HL-60/S4 treated with phorbol 12-myristate 13-acetate at 8.2 ng/mL for 4 days and 3 days (cell line): ENCODE data around the gene HEMK1.

ENCODE experiments used
- in situ Hi-C: fragments of 300-500 bp; cut with MboI; formaldehyde crosslinking; loops from 2 replicates; pipeline ENCODE4 v1.15.0; 2022; ENCODE audit warnings: low sequenced_read_pairs

Gene HEMK1, protein sequence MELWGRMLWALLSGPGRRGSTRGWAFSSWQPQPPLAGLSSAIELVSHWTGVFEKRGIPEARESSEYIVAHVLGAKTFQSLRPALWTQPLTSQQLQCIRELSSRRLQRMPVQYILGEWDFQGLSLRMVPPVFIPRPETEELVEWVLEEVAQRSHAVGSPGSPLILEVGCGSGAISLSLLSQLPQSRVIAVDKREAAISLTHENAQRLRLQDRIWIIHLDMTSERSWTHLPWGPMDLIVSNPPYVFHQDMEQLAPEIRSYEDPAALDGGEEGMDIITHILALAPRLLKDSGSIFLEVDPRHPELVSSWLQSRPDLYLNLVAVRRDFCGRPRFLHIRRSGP

DNA sequence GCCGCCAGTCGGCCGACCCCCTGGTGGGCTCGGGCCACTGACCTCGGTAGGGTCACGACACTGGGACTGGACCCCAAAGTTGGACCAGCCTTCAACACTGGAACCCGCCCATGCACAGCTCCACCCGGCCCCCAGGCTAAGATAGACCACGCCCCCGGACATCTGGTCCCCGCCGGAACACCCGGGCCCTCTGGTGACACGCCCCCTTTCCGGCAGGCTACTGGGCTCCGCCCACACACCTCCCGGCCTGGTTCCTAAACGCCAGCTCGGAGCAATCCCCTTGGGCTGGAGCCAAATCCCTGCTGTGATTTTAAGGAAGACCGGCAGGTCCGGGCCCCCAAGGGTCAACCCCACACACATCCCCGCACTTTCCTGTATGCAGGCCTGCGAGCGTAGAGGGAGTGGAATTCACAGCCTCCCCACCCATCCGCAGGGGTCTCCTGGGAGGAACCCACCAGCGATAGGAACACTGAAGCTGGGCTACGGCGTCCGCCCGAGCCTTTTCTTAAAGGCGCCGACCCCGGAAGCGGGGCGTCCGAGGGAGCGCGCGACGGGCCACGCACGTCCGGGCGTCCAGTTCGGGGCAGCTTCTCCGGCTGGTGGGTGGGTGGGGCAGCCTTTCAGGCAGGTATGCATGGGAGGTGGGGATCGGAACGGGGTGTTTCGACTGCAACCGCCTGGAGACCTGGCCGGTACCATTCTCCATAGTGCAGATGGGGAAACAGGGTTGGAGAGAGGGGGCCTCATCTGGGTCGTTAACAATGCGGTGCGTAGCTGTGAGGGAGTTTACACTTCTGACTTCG lies at the start of gene HEMK1:
HEMK1 (plus strand) TSS at position 576 of the 803 bp plus-strand sequence. CDS start 1,583 bp downstream, outside the sequence.
- in situ Hi-C loops: no loop called here

DNA sequence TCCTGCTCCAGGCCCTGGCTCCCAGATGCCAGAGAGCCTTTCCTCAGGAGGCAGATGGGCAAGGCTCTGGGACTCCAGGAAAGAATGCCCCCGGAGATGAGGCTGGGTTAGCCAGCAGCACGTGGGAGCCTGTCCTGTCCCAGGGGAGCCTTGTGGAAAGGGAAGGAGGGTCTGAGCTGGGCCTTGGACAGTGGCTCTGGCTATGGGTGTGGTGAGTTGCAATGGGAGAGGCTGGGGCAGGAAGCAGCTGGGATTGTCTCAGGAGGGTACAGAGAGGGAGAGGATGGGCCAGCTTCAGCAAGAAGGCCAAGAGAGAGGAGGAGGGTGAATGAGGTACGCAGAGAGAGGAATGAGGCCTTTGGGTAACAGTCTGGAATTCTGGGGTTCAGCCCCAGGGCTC lies 48.5 kb upstream of the HEMK1 start:
- in situ Hi-C loops: no loop called here

DNA sequence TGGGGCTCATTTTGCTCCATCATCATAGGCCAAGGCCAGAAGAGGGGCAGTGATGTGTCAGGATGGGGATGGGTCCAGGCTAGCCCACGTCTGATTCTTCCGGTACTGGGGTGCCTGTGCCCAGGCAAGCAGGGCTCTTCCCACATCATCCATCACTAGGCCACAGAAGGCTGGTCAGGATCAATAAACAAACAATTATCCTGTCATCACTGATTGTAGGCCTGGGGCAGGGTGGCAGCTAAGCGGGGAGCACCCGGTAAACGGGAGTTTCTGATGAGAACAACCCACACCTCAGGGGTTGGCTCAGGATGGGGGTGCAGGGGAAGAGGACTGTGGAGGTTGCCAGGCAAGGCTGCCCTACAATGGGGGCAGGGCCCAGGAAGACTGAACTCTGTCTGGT lies 47.8 kb upstream of the HEMK1 start:
- in situ Hi-C loops: no loop called here

- in situ Hi-C loops: no loop called here
Measured at GRCh38 chr3:50523279-50523811, 46.0 kb upstream of the HEMK1 start.

- in situ Hi-C loops: no loop called here
Measured at GRCh38 chr3:50524746-50525145, 44.6 kb upstream of the HEMK1 start.

DNA sequence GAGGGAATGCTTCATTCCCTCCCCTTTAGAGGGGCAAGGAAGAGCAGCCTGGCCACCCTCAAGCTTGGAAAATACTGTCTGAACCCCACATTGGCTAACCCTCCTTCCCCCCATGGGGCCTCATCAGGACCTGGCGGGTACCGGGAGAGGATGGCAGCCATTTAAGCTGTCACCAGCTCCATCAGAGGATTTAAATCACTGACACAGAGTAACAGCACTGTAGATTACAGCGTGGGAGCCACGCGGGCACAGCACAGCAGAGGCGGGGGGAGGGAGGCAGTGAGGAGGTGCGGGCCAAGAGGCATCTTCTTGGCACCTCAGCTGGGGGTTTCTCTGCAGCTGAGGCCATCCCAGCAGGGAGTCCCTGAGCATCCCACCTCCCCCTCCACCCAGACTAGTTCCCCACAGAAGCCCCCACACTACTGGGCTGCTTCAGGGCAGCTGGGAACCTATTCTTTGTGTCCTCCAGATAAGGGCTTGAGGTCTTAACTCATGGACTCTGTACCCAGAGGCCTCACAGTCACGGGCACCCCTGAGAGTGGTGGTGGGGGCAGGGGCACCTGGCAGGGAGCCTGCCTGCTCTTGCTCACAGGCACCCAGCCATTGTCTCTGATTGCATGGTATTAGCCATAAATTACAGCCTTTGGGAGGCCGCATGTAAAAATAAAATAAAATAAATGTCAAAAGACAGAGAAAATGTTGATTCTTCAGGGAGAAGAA lies 44.0 kb upstream of the HEMK1 start:
- in situ Hi-C loops: no loop called here

GRCh38 chr3:50525987-50526386 lies 43.3 kb upstream of the HEMK1 start:
- in situ Hi-C loops: no loop called here

DNA sequence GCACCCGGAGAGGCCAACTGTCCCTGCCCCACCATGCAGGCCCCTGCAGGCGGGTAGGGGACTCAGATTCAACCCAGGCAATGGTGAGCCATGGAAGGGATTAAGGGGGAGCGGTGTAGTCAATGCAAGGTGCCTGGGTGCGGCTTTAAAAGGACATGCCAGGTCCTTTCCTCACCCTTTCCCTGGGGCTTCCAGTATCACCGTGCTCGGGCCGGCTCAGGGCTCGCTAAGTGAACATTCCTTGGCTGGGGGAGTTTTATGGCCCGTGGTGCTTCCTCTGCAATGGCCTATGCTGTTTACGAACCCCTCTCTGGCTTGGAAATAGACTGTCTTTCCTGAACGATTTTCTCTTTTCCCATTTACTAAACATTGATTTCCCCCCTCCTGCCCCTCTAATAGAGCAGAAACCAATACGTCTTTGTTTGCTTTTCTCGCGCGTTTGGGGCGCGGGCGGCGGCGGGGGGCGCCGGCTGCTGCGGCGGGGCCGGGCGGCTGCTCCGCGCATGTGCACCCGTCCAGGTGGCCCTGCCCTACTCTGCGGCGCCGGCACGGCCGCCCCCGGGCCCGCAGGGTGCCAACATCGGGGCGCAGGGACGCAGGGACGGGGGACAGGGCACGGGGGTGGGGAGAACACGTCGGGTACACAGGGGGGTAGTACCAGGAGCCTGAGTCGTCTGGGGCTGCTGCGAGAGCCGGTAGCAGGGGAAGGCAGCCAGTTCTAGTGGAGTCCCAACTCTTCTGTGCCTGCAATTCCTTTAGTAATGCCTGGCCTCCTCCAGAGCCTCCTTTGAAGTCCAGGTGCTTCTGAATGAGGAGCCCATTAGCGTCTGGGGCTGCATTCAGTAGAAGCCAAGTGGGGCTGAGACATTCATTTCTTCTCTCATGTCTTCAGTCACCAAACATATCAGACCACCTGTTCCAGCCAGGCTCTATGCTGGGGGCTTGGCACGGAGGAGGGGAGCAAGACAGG lies 39.0 kb upstream of the HEMK1 start:
- in situ Hi-C loops: no loop called here

- in situ Hi-C loops: no loop called here
Measured at GRCh38 chr3:50531201-50531600, 38.1 kb upstream of the HEMK1 start.

GRCh38 chr3:50532062-50532705 lies 37.1 kb upstream of the HEMK1 start:
- in situ Hi-C loops: no loop called here

- in situ Hi-C loops: no loop called here
Measured at GRCh38 chr3:50533316-50533715, 36.0 kb upstream of the HEMK1 start.

GRCh38 chr3:50533807-50534461 lies 35.4 kb upstream of the HEMK1 start:
- in situ Hi-C loops: no loop called here

DNA sequence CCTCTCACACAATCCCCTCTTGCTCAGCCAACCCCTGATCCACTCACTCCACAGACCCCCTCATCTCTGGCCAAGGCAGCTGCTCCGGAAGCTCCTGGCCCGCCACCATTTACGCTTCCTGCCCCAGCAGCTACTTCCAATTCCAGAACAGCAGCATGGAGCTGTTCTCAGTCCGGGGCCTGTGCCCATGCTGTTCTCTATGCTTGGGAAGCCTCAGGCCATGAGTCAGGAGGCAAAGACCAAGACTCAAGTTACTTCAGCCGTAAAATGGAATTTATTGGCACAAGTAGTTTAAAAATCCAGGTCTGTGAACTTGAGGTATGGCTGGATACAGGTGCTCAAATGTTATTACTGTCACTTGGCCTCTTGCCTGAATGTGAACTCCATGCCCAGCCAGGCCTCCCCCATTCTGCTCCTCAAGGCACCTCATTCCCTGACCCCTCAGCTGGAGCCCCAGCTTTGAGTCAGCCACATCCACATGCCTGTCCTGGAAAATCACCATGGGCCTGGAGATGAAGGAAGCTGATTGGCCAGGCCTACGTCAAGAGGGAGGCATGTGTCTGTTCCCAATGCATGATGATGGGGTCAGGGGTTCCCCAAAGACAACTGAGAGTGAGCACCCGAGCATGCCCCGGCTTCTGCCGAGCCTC lies 34.5 kb upstream of the HEMK1 start:
- in situ Hi-C loops: no loop called here

- in situ Hi-C loops: no loop called here
Measured at GRCh38 chr3:50536471-50537180, 32.7 kb upstream of the HEMK1 start.

- in situ Hi-C loops: no loop called here
Measured at GRCh38 chr3:50537421-50538129, 31.7 kb upstream of the HEMK1 start.

DNA sequence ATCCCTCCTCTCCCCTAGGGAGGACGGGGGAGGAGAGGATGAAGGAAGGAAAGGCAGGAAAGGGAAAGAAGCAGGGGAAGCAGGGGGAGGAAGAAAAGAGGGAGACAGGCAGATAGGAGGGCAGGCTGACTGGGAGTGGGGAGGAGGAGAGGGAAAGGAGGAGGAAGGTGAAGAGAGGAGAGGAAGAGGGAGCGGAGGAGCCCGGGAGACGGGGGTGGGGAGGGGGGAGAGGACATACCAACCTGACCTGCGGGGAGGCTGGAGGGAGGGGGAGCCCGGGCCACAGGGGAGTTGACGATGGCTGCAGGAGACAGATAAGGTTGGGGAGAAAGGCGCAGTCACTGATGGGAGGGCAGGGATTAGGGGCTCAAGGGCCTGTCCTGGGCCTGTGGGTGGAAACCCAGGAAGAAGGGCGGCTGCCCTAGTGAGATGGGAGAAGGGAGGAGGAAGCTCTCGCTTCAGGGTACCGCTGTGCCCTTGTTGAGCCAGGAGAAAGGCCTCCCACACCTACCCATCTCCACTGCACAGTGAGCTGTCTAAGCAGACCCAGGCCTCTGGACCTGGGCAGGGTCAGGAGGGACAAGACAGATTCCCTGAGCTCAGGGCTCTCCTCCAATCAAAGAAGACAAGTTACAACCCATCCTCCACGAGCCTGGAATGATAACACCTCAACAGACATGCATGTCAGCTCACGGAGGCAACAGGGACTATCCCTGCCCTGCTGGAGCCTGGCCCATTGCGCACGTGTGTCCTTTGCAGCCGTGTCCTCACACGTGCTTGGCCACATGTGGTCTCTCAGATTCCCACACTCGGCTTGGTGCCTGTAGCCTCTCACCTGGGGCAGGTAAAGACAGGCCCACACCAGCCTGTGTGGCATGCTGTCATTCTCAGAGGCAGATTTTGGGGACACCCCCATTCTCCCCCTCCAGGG lies 29.7 kb upstream of the HEMK1 start:
- in situ Hi-C loops: no loop called here
